Keratinocyte (primary cell): ENCODE measurements around the gene NRF1.

Experiments
- CTCF ChIP-seq, 3 experiments: IDR thresholded peaks in 1 of 3; conservative IDR thresholded peaks in 1 of 3; optimal IDR thresholded peaks in 1 of 3; 2 replicates in 2 of 3; 3 replicates in 1 of 3; pipeline versions ENCODE3 to v1.5.1; 2011; ENCODE audit warnings: low read length in 3 of 3, mild to moderate bottlenecking in 3 of 3, moderate library complexity in 2 of 3, control low read depth in 1 of 3, inconsistent platforms in 1 of 3; ENCODE audit not compliant: insufficient read depth in 2 of 3; ENCODE audit errors: extremely low read depth in 1 of 3
- EZH2 ChIP-seq: IDR thresholded peaks from one replicate; pipeline ENCODE4 v1.6.1; 2012; ENCODE audit warnings: inconsistent platforms, mild to moderate bottlenecking, low read length, moderate library complexity

DNA sequence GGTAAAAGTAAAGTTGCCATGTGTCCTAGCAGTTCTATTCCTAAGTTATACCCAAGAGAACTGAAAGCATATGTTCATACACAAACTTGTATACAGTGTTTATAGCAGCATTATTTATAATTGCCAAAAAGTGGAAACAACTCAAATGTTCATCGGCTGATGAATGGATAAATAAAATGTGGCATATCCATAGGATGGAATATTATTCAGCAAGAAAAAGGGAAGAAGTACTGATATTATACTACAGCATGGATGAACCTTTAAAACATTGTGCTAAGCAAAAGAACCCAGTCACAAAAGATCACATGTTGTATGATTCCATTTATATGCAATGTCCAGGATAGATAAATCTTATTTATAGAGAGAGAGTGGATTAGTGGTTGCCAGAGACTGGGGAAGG is 68.9 kb downstream of the NRF1 start:
- no peak for TF ChIP-seq CTCF (optimal IDR thresholded peaks at IDR 0.05 in 1 of 3, IDR thresholded peaks at IDR 0.05 in 1 of 3, conservative IDR thresholded peaks at IDR 0.05 in 1 of 3; ENCODE audit: extremely low read depth in 1 of 3, insufficient read depth in 2 of 3, low read length in 3 of 3)
- TF ChIP-seq EZH2 = no peak
